HG03354 (cell line): ENCODE data around the gene IQSEC1.

Experiments used
- ATAC-seq: cut with Tn5 transposase; IDR thresholded peaks from one replicate; pipeline ENCODE4 v1.9.1; 2021; ENCODE audit warnings: mild to moderate bottlenecking; ENCODE audit not compliant: unreplicated experiment, poor library complexity, severe bottlenecking

The IQSEC1 gene

DNA sequence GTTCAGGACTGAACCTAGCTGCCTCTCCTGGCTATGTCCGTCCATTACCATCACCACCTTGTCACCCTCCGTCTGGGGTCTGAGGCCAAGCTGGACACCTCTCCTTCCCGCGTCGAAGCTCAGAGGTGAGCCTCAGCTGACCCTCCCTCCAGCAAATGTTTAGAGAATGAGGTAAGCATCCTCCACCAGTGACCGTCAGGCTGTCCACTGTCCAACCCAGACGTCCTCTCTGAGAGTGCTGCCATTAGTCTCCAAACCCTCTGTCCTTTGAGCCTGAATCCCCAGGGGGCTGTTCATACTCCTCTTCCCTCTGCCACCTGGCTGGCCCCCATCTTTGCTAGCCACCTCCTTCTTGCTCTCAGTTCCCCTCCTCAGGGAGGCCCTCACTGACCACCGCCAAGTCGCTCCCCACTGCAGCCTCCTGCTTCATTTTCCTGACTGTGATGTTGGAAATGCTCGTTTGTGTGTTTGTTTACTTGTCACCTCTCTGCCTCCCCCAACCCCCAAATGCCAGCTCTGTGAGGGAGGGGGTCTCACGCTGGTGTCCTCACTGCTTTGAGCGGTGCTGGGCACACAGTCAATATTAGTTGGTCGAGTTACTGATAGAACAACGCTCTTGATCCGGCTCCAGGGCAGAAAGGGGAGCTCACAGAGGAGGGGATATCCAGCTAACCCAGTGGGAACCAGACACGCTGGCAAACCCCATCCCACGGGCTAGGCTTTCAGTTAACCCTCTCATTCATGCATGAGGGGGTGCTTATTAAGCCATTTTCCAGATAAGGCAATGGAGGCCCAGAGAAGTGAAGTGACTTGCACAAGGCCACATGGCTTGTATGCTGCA is 64.9 kb downstream of the IQSEC1 start:
- no peak for ATAC-seq

DNA sequence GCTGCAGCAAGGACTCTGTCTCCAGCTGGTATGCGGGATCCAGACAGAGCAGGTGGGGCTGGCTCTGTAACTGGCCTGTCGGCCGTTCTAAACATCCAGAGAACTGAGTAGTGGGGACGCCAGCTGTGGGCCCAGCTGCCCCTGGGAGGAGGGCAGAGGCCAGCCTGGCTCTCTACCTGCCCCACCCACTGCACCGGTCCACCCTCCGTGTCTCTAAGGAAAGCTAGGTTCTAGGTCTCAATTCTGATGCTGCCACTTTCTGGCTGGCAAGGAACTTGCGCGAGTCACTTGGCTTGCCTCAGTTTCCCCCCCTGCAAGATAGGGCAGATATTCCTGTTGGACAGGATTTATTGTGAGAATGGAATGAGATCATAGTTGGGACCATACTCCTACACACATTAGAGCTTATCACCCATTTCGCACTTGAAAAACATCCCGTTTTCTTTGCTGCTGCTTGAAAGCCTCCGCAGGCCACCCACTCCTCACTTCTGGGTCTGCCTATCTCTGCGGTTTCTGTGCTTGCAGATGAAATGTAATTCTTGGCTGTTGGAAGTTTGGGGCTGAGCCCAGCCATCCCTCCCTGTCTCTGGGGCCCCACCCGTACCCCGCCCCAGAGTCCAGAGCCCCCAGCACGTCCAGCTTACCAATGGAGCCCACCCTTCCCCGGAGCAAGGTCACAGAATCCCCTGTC is 65.8 kb downstream of the IQSEC1 start:
- no peak for ATAC-seq

DNA sequence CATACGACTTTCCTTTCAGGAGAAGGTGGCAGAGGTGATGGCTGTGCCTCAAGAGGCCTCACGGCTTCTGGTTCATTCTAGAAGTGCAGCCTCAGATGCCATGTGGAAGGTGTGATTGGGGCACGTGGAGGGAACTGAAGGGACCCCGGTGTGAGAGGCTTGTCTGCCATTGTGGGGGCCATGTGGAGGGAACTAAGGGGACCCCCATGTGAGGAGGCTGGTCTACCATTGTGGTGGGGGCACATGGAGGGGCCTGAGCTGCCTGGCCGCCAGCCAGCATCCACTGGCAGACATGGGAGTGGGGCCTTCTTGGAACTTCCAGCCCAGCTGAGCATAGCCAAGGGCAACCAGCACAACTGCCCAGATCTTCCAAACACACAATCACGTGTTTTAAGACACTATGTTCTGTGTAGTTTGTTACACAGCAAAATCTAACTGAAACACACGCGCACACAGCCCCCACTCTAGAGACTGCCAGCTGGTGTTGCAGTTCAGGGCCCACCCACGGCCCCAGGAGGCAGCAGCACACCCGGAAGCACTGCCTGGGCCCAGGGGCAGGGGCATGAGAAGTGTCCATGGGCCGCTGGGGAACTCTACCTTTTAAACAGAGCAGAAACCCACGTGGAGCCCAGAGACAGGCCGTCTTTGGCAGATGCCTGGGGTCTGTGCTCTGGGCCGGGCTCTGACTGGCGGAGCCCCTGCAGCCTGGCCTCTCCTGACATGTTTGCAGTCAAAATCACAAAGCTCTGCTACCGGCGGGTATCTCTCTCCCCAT is 66.8 kb downstream of the IQSEC1 start:
- no peak for ATAC-seq

DNA sequence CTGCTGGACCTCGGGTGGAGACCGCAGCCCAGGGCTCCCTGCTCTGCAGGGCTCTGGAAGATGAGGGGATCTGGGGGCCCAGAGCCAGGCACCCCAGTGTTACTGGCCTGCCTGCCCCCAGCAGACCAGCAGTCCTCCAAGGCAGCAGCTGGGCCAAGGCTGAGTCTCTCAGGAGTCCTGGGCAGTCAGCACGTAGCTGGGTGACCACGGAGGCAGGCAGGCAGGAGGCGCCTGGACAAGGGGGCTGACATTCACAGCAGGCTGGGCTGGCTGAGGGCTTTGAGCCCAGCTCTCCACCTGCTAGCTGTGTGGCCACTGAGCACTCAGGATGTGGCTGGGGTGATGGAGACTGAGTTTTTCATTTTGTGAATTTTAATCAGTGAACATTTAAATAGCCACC is 67.9 kb downstream of the IQSEC1 start:
- no peak for ATAC-seq

DNA sequence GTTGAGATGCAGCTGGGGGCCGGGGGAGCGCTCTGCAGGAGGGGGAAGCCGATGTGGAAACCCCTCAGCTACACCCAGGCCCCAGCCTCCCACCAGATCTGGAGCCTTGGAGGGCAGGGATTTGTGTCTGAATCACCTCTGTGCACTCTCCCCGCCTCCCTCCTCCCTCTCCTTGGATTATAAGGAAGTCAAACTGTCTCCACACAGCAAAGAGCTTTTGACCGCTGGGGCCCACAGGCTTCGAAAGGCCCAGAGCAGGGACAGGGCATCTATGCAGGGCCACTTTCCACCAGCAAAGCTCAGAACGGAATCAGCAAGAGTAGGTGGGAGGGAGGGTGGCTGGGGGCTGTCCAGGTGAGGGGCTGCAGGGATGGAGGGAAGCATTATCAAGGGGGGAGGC is 68.9 kb downstream of the IQSEC1 start:
- no peak for ATAC-seq

DNA sequence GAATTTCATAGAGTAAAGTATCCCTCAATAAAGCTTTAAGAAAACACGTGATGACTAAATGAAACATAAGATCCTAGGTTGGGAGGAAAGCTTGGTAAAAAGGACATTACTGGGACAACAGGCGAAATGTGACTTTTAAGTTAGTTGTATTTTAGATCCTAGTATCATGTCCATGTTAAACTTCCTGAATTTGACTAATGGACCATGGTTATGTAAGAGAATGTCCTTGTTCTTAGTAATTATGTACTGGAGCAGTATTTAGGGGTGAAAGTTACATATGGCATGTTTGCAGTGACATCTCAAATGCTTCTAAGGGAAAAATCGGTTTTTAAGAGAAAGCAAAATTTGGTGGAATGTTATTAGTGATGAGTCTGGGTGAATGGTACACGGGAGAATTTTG is 69.6 kb downstream of the IQSEC1 start:
- no peak for ATAC-seq

DNA sequence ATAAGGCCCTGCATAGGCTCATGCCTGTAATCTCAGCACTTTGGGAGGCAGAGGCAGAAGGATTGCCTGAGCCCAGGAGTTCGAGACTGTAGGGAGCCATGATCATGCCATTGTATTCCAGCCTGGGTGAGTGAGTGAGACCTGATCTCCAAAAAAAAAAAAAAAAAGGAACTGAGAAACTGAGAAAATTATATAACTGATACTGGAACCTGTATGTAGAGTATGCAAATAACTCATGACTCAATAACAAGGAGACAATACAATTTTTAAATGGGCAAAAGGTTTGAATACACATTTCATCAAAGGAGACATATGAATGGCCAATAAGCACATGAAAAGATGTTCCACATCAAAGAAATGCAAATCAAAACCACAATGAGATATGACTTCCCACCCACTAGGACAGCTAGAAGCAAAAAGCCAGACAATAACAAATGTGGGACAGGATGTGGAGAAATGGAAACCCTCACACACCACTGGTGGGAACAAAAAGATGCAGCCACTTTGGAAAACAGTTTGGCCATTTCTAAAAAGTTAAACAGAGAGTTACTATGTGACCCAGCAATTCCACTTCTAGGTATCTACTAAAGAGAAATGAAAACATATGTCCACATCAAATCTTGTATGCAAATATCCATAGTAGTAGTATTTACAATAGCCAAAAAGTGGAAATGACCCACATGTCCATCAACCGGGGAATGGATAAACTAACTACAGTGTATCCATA is 70.7 kb downstream of the IQSEC1 start:
- peak; percentile 76 for ATAC-seq

DNA sequence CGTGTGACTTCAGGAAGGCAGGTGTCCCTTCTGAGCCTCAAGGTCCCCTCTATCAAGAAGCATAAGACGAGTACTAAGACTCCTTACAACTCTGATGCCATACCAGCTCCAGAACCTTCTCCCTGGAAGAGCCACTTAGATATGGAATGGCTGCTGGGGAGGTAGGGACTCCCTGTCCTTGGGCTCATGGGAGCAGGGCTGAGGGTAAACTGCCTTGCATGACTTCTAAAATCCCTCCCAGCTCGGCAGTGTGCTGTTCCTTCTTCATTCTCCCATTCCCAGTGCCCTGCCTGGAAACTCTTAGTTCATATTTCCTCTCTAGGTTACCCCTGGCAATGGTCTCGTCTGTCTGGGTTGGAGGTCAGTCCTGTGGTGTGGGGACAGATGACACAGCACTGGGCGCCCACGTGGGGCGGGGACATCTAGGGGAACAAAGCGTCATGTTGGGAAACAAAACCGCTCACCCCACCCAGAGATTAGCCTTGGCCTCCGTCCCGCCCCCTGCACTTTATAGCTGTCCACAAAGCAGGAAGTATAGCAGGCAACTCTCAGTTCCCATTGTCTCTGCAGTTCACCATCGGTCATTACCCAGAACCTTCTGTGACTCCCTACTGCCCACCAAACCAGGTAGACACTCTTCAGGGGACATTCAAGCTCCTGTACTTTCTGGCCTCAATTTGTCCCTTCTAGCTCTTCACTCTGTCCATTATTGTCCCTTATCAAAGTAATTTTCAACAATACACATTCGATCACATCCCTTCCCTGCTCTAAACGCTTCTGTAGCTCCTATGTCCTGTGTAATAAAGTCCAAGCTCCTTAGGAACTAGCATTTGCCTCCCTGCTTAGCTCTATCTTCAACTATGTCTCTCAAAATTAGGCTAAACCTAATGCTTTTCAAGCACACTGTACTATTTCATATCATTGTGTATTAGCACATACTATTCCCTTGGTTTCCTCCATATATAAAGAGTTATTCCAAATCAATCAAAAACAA is 73.8 kb downstream of the IQSEC1 start:
- ATAC-seq: peak; percentile 32

DNA sequence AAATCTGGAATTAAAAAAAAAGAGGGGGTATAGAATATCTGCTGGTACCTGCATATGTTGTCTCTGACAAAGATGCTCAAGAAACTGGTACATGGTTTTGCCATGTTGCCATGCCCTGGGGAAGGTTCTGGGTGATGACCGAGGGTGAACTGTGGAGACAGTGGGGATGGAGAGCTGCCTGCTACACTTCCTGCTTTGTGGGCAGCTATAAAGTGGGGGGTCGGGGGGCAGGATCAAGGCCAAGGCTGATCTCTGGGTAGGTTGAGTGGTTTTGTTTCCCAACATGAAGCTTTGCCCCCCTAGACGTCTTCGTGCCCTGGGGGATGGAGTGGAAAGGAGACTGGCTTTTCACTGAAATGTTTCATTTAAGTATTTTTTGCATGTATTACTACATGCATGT is 74.6 kb downstream of the IQSEC1 start:
- no peak for ATAC-seq

DNA sequence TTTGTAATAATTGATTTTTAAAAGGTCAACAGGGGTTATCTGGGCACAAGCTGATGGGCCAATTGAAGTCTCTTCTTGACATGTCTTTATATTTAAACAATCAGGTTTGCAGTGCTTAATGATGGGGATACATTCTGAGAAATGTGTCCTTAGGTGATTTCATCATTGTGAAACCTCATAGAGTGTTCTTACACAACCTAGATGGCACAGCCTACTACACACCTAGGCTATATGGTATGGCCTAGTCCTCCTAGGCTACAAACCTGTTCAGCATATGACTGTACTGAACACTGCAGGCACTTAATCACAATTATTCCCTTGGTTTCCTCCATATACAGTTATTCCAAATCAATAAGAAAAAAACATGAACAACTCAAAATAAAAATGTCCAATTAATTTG is 75.8 kb downstream of the IQSEC1 start:
- ATAC-seq: no peak

DNA sequence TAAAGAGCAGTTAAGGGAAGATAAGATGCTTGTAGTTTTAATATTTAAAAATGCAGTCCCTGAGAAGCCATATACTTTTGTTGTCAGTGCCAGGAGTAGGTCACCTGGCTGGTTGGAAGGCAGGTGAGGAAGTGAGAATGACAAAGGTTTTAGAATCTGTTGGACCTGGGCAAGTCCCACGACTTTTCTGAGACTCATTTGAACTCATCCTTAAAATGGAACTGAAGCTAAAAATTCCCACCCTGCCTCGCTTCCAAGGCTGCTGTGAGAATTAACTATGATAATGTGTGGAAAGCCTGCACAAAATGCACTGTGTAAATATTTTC is 77.1 kb downstream of the IQSEC1 start:
- ATAC-seq: no peak

DNA sequence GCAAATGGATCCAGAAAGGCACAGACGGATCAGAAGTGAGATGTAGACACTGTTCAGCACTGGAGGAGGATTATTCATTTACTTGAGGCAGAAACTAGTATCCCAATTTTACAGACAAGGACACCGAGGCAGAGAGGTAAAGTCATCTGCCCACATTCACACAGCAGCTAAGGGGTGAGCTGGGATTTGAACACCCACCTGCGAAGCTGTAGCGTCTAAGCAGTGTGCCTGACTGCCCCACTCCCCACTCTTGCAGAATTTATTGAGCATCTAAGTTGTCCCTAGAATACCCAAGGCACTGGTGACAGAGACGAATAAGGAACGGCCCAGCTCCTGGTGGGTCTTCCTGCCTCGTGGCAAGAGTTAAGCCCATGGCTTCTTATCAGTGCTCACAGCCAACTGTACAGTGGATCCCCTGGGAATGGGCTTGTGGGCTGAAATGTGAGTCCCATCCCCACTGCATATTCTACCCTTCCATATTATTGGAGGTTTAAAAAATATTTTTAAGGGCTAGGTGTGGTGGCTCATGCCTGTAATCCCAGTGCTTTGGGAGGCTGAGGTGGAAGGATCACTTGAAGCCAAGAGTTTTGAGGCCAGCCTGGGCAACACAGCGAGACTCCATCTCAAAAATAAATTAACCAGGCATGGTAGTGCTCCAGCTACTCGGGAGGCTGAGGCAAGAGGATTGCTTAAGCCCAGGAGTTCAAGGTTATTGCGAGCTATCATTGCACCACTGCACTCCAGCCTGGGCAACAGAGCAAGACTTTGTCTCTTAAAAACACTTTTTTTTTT is 77.6 kb downstream of the IQSEC1 start:
- ATAC-seq: no peak

DNA sequence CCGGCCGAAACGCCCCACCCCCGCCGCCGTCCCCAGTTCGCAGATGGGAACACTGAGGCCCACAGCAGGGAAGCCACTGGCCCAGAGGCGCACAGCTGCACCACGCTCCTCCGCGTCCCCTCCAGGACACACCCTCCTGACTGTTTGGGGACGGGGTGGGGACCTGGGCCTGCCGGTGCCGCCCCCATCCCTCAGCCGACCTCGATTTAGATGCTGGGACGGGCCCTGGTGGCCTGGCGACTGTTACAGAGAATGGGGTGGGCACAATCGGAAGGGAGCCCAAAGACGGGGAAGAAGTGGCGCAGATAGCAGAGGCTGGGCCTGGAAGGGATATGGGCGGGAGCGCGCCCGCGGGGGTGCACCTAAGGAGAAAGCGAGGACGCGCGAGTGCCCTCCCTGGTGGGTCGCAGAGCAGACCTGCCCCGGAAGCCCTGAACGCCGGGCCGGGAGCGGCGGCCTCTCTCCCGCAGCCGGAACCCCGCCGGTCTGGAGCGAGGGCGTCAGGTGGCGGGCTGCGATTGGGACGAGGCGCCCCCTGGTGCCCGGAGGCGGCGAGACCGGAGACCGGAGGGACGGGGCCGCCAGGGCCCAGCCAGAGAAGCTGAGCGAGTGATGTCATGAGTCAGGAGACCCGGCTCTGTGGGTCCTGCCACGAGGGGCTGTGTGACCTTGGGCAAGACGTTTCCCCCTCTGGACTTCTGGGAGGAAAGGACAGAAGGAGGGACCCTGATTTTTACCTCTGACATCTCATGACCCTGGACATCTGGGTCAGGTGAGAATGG is 78.4 kb downstream of the IQSEC1 start:
- ATAC-seq: peak; percentile 79

DNA sequence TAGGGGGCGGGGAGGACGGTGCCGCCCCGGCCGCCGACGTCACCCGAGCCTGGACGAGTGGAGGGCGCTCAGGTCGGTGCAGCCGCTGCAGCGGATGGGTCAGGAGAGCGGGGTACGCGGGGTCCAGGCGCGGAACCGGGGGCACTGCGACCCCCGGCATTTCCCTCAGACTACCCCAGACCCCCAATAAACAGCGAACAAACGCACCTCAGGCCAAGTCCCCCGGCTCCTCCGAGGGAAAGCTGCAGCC is 78.9 kb downstream of the IQSEC1 start:
- peak; percentile 35 for ATAC-seq

DNA sequence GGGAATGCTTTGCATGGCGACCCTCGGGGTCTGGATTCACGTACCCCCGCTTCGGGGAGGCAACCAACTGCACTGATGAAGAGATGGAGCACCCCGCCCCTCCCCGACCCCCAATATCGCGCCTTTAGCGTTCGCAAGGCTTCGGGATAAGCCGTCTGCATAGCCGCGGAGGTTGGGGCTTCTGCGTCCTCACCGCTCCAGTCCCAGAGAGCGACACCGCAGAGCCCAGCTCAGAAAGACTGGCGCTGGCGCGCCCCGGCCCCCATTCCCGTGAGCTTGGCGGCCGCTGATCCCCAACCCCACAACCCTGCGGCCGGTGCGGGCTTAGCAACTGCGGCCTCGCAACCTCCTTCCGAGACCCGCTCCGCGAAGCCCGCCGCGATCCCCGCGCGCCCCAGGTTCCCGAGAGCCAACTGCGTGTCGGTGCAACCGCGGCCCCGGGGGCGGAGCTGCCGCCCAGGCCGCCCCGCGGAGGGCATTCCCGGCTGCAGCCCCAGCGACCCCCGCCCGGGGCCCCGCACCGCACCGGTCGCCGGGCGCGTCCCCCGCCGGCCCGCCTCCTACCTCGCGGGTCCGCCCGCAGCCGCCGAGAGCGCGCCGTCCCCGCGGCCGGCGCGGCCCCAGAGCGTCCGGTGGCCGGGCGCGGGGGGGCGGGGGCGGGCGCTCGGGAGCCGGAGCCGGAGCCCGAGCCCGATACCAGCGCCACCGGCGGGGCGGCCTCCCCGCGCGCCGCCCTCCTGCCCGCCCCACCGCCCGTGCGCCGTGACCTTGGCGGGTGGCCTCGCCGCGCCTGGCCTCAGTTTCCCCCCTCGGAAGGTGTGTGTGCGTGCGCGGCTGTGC is 79.5 kb downstream of the IQSEC1 start:
- ATAC-seq: peak; percentile 30

DNA sequence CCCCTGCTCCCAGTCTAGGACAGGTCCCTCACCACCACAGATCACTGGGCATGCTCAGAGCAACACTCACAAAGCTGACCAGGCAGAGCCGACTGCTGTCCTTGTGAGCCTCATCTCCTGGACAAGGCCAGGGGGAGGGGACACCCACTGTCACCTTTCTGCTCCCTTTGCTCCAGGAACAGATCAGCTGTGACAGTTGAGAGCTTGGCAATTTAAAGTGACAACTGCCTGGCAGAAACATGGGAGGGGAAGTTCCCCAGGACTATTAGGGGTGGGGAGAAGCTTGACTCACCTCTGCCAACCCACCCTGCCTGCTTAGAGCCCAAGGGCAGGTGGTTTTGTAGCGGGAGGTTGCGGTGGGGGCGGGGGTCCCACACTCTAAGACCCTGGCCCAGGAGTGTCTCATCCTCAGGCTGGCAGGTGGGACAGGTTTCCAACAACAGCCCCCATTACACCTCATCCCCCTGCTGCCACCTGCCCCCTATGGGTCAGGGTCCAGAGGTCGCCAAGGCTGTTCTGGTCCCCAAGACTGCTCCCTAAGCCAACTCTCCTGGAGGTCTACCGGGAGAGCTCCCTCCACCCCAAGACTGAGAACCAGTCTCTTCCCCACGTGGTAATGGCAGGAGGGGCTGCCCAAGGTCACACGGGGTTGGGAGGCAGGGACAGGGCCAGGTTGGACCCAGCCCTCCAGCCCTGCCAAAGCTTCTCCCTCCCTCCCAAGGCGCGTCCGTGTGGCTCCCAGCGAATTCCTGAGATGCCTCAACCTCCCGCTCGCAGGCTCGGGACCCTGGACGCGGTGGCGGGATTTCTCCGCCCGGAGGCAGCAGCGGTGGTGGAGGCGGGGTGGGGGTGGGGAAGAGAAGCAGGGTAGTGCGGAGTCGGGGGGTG is 80.4 kb downstream of the IQSEC1 start:
- no peak for ATAC-seq
